Mesodermal cell (in vitro differentiated cells): Measurements from ENCODE around the gene SFXN5.
"Not testable (repeated sequence)": the region's sequence is repeated elsewhere in the genome, so short reads cannot be mapped to it uniquely, and the experiment has no call there.

ENCODE experiments used
- H3K27ac ChIP-seq: 2 replicates; pipeline ENCODE4 v1.7.0; 2013; ENCODE audit warnings: mild to moderate bottlenecking, low read depth, low read length, moderate library complexity; ENCODE audit not compliant: severe bottlenecking
- H3K36me3 ChIP-seq: 2 replicates; pipeline ENCODE4 v1.7.1; 2013; ENCODE audit warnings: mild to moderate bottlenecking, low read length, moderate library complexity; ENCODE audit not compliant: control insufficient read depth, insufficient read depth
- H3K4me1 ChIP-seq: one replicate; pipeline ENCODE4 v1.7.1; 2013; ENCODE audit warnings: mild to moderate bottlenecking, low read length; ENCODE audit not compliant: insufficient read depth, control insufficient read depth, poor library complexity, severe bottlenecking
- H3K4me3 ChIP-seq: 2 replicates; pipeline ENCODE4 v1.7.0; 2013; ENCODE audit warnings: low read length, control low read depth, mild to moderate bottlenecking; ENCODE audit not compliant: insufficient read depth, poor library complexity, severe bottlenecking; ENCODE audit errors: extremely low read depth
- H3K9me3 ChIP-seq: 2 replicates; pipeline ENCODE4 v1.7.1; 2013; ENCODE audit warnings: mild to moderate bottlenecking, low read length, moderate library complexity; ENCODE audit not compliant: control insufficient read depth
- WGBS, 2 experiments: methylation state at CpG; one replicate each; pipeline ENCODE4 v1.1.5; 2013; ENCODE audit warnings: missing lambda C conversion rate in 2 of 2; ENCODE audit not compliant: insufficient coverage in 2 of 2; 5-methylcytosine and 5-hydroxymethylcytosine counted together

The SFXN5 gene

DNA sequence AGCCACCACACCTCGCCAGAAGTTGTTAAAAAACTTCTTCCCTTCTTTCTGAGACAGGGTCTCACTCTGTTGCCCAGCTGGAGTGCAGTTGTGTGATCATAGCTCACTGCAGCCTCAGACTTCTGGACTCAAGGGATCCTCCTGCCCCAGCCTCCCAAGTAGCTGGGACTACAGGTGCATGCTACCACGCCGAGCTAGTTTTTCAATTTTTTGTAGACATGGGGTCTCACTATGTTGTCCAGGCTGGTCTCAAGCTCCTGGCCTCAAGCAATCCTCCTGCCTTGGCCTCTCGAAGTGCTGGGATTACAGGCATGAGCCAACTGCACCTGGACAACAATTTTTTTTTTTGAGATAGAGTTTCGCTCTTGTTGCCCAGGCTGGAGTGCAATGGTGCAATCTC lies 6.4 kb downstream of the SFXN5 start:
- H3K27ac ChIP-seq, H3K4me3 ChIP-seq: not testable (repeated sequence)
- WGBS, 2 experiments: 80 to 95% methylated on average over 5 of the region's 5 CpGs

DNA sequence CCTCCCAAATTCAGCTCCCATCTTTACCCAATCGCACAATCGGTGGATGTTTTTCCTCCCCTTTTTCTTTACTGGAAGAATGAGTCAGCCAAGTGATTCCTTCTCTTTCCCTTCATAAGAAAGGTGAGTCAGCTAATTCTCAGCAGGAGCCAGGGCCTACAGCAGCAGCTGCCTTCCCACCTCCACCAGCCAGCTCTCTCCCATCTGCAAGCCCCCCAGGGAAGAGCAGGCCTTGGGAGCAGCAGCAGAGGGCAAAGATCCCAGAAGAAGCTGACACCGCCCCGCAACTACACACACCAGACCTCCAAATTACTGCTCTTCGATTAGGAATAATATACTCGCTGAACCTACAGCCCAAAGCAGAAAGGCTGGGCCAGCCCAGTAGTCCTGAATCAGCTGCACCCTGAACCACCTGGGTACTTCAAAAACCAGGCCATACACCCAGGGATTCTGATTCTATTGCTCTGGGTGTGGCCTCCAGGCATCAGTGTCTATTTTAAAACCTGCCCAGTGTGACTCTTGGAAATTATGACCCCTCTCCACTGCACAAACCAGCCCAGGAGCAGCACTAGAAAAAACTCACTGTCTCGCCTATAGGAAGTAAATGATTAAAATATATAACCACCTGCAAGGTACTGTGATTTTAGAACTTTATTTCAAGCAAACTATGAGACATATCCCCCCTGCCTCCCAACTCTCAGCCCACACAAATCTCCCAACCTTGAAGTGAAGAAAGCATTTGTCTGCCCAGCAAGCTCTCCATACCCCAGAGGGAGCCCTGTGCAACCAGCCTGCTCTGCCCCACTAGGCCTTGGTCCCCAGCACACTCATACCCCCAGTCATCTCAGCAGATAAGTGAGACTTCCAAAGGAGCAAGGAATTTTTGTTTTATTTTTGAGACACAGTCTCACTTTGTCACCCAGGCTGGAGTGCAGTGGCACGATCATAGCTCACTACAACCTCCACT lies 7.3 kb downstream of the SFXN5 start:
- peak overlapping the region; percentile 72 for H3K27ac ChIP-seq
- no peak overlapping the region for H3K4me3 ChIP-seq
- WGBS, 2 experiments: 30 to 33% methylated on average over 3 of the region's 8 CpGs
- peaks cover 26% of the 10 kb centered on the region for H3K4me1 ChIP-seq
- peaks cover 13% of the 10 kb centered on the region for H3K36me3 ChIP-seq
- no peaks in the 10 kb centered on the region for H3K9me3 ChIP-seq

More for the DNA sequence above, 6.4 kb downstream of the SFXN5 start:
- Histone ChIP-seq H3K4me1 (peaks cover 31% of the 10 kb centered on the region), H3K36me3 (peaks cover 13% of the 10 kb centered on the region)
- not testable (repeated sequence) for H3K9me3 ChIP-seq

DNA sequence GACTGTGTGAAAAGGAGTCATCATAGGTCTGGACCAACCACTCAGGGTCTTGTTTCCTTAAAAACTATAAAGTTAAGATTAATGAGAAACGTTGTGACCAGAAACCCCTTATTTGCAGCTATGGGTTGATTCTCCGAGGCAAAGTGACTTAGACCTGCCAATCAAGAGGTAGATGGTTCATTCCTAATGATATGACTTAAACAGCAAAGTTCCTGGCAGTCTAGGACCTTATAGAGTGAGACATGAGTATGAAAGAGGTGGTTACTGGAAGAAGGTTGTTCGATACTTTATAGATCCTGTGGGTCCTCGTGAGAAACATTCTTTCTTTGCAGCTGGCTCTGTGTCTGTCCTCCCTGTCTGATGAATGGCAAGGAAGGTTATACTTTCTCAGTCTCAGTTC lies 8.0 kb downstream of the SFXN5 start:
- 69 to 90% methylated on average over 2 to 3 of the region's 4 CpGs for WGBS, 2 experiments
- no peaks in the 10 kb centered on the region for H3K9me3 ChIP-seq
- peaks cover 22% of the 10 kb centered on the region for H3K4me1 ChIP-seq
- no peak overlapping the region for H3K4me3 ChIP-seq
- H3K36me3 ChIP-seq: peaks cover 7% of the 10 kb centered on the region
- H3K27ac ChIP-seq: peak overlapping the region; percentile 72

DNA sequence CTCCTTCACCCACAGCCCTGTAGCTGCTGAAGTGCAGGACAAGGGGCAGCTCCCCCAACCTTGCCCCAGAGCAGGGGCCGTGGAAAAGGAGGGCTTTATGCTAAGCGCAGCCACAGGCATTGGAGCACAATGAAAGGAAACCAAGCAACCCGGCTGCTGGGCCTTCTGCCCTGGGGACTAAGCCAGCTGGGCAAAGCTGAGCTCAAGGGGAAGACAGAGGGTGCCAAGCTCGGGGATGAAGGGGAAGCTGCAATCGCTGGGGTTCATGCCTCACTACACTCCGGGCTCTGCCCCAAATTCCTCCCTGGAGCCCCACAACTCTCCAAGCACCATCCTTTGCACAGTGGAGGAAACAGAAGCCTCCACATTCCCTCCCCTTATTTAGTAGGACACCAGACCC lies 12.4 kb downstream of the SFXN5 start:
- H3K4me3 ChIP-seq: no peak overlapping the region
- H3K4me1 ChIP-seq: peaks cover 14% of the 10 kb centered on the region
- WGBS, 2 experiments: 89 to 100% methylated on average over 5 to 6 of the region's 6 CpGs
- no peaks in the 10 kb centered on the region for H3K9me3 ChIP-seq
- H3K27ac ChIP-seq: no peak overlapping the region
- peaks cover 37% of the 10 kb centered on the region for H3K36me3 ChIP-seq

DNA sequence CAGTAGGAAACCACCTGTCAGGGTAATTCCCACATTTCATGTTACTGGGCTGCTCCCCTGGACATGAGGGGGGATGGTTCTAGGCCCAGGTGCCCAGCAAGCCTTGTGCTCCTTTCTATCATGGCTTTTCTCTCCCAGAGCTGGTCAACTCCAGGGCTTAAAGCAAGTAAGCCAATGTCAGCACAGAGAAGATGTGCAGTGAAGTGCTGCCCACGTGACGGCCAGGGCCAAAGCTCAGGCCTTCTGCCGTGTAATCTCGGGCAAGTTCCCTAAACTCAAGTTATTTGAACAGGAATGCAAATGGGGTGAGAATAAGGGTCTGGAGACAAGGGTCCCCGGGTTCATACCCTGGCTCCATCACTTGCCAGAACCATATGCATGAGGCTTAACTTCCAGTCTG lies 16.5 kb downstream of the SFXN5 start:
- 80 to 87% methylated on average over 4 to 5 of the region's 5 CpGs for WGBS, 2 experiments
- Histone ChIP-seq H3K27ac (no peak overlapping the region), H3K4me3 (no peak overlapping the region), H3K36me3 (peaks cover 30% of the 10 kb centered on the region), H3K9me3 (no peaks in the 10 kb centered on the region), H3K4me1 (peaks cover 8% of the 10 kb centered on the region)

DNA sequence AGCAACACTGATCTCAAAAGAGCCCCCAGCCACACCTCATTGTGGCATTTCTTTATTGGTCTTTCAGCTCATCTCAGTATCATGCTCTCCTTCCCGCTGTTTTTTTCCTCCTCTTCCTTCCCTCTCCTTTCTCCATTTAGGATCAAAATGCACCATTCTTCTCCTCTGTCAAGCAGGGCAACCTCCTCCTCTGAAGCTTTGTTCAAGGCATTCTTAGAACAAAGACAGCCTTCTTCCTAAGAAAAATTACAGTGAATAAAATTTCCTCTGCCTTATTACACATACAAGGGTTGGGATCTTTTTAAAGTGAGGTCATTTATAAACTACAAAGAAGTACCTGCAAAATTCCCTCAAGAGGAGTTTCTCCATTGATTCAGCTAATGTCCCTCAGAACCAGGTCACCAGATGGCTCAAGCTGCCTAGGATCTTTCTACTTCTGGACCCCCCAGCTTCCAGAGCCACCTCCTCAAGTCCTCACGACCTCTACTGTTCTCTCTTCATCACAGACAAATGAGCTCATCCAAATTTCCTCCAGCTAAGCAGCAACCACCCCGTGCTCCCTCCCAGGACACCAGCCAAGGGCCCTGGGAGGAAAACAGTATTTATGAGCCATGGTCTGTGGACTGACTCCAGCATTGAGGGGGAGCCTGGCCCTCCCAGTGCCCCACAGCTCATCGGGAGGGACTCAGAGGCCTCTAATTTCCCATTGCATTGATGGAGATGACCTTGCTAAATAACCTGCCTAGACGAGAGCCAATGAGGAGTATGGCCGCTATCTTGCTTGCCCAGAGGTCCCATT lies 18.0 kb downstream of the SFXN5 start:
- H3K9me3 ChIP-seq: no peaks in the 10 kb centered on the region
- H3K27ac ChIP-seq: no peak overlapping the region
- H3K4me3 ChIP-seq: no peak overlapping the region
- peaks cover 30% of the 10 kb centered on the region for H3K36me3 ChIP-seq
- WGBS, 2 experiments: 98% methylated on average over 4 of the region's 6 CpGs
- H3K4me1 ChIP-seq: peaks cover 14% of the 10 kb centered on the region

DNA sequence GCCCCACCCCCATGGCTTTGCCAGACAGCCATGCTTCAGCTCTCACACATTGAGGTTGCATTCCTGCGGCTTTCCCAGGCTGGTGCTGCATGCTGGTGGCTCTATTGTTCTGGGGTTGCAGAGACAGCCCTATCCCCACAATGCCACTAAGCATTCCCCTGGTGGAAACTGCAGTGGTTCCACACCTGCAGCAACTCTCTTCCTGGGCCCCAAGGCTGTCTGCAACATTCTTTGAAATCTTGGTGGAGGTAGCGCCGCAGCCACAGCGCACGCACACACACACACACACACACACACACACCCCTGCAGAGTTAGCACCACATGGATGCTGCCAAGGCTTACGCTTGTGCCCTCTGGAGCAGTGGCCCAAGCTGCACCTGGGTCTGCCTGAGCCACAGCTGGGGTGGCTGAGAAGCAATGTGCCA lies 21.4 kb downstream of the SFXN5 start:
- H3K36me3 ChIP-seq: peaks cover 4% of the 10 kb centered on the region
- H3K9me3 ChIP-seq: no peaks in the 10 kb centered on the region
- peaks cover 14% of the 10 kb centered on the region for H3K4me1 ChIP-seq
- H3K27ac ChIP-seq: peak overlapping the region; percentile 16
- WGBS, 2 experiments: 20% methylated on average over 1 of the region's 6 CpGs; no CpG with 5 or more reads in 1 of the 2 experiments
- no peak overlapping the region for H3K4me3 ChIP-seq

DNA sequence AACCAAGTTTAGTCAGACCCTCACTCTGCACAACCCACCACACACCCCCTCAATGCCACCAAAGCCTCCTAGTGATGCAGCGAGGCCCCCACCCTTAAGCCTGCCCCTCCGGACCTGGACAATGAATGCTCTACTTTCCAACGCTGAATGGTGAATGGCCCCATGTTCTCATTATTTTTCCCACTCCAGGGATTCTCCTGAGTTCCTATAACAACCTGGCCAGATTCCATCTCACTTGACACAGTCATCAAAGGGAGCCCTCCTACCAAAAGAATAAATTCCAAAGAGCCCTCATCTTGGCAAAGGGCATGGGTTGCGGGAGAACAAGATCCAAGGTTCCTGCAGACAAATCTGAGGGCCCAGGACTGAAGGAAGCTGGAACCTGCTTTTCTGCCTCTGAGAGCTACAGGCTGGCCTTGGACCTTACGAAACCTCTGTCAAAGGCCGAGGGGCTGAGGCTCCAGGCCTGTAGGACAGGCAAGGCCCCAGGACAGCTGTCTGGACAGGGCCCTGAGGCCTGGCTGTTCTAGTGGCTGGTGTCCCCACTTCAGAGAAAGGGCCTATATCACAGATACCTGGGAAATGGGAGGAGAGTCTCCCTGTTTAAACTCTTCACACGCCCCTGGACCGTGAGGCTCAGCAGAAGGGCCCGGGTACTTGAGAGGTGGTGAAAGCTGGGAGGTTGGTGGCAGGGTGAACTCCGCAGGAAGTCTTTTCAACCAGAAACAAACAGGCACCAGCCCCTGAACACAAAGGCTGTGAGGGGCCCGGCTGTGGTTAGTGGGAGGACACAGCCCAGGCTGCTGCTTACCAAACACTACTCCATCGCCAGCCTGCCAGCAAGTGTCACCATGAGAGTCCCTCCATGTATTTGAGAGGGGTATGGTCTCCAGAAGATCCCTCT lies 27.3 kb downstream of the SFXN5 start:
- Histone ChIP-seq H3K27ac (no peak overlapping the region), H3K4me3 (no peak overlapping the region), H3K9me3 (no peaks in the 10 kb centered on the region), H3K36me3 (peaks cover 2% of the 10 kb centered on the region), H3K4me1 (no peaks in the 10 kb centered on the region)
- WGBS, 2 experiments: 94 to 97% methylated on average over 6 to 8 of the region's 12 CpGs

DNA sequence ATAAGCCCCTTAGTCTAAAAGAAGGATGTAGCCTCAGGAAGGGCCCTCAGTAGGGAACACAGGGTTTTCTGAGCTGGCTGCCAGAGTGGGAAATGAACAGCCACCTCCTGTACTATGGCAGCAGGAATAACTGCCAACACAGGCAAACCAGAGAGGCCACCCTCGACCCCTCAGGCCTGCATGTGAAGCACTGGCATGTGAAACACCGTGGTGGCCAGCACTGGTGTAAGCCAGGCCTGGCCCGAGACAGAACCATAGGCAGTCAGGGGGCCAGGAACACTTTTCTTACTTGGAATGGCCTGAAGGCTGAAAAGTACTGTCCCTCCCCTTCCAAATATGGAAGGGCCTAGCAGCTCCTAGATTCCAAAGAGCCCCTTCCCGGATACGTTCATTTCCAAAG lies 28.2 kb downstream of the SFXN5 start:
- Histone ChIP-seq H3K27ac (no peak overlapping the region), H3K4me1 (no peaks in the 10 kb centered on the region), H3K9me3 (no peaks in the 10 kb centered on the region), H3K4me3 (no peak overlapping the region), H3K36me3 (peaks cover 4% of the 10 kb centered on the region)
- 63 to 92% methylated on average over 3 of the region's 5 CpGs for WGBS, 2 experiments

DNA sequence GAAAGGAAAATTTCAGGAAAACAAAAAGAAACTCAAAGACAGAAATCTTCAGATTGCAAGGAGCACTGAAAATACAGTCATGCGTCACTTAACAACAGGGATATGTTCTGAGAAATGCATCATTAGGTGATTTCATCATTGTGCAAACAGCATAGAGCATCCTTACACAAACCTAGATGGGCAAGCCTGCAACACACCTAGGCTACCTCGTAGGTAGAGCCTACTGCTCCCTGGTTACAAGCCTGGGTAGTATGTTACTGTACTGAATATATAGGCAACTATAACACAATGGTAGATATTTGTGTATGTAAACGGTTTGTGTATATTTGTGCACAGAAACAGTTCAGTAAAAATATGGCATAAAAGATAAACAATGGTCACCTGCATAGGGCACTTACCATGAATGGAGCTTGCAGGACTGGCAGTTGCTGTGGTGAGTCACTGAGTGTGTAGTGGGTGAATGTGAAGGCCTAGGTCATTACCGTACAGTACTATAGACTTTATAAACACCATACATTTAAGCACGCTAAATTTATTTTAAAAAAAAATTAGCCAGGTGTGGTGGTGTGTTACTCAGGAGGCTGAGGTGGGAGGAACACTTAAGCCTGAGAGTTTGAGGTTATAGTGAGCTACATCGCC lies 33.4 kb downstream of the SFXN5 start:
- Histone ChIP-seq H3K36me3 (peaks cover 4% of the 10 kb centered on the region), H3K9me3 (no peaks in the 10 kb centered on the region), H3K4me3 (no peak overlapping the region), H3K4me1 (no peaks in the 10 kb centered on the region), H3K27ac (no peak overlapping the region)
- WGBS, 2 experiments: 93% methylated on average over 2 to 3 of the region's 6 CpGs
